ENCODE measurements around the gene CNTF.

The CNTF gene

DNA sequence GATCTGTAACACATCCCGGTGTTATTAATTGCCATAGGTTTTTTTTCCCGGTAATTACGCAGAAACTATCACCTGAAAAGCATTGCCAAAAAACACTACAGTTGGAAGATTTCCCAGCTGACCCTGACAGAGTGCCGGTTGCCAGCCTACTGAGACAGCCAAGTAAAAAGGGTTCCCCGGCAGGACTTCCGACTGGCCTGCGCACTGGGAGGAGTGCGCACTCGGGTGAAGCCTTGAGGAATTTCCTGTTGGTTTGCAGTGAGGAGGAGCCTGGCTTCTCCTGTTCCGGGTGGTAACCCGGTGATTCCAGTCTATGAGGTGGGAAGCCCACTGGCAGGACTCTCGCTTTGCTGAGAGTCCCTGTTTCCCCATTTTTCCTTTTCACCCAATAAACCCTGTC lies 52.1 kb downstream of the CNTF start:
- no peaks in the 10 kb centered on the region for H3K9me3 ChIP-seq (ENCODE audit: low read length)
- no peaks in the 10 kb centered on the region for H3K4me1 ChIP-seq (ENCODE audit: insufficient read depth, low read length, severe bottlenecking)
- no peaks in the 10 kb centered on the region for H3K9me2 ChIP-seq (ENCODE audit: low read depth, low read length)
- no peaks in the 10 kb centered on the region for H3K36me3 ChIP-seq (ENCODE audit: insufficient read depth, low read length)
- no peak overlapping the region for H2AFZ ChIP-seq (ENCODE audit: low read length)
- H3K27ac ChIP-seq (ENCODE audit: low read depth, low read length, poor library complexity, severe bottlenecking), result no peak overlapping the region
- no peak overlapping the region for H3K4me3 ChIP-seq (ENCODE audit: low read depth, low read length, poor library complexity, severe bottlenecking)
- H3K79me2 ChIP-seq (ENCODE audit: insufficient read depth, low read length), result no peaks in the 10 kb centered on the region
- no peak overlapping the region for H3K4me2 ChIP-seq (ENCODE audit: low read length)
- no peak for TF ChIP-seq CTCF (IDR thresholded peaks at IDR 0.05; ENCODE audit: low read length)
- TF ChIP-seq EZH2 (IDR thresholded peaks at IDR 0.05; ENCODE audit: borderline replicate concordance, low read length), result no peak
- no peak overlapping the region for H3K9ac ChIP-seq (ENCODE audit: low read length)
- H3K27me3 ChIP-seq (ENCODE audit: insufficient read depth, low read length), result no peaks in the 10 kb centered on the region; the same call in 1 of the 2 replicates
- no peaks in the 10 kb centered on the region for H3F3A ChIP-seq (ENCODE audit: insufficient read depth, low read length)
- H4K20me1 ChIP-seq (ENCODE audit: insufficient read depth, low read length), result no peaks in the 10 kb centered on the region
